Brain microvascular endothelial cell (primary cell): Measurements from ENCODE around the gene GALNTL6.

Experiments
- DNase-seq: peaks from one replicate; pipeline ENCODE4 v3.0.0-alpha.2; 2020
- H3K27ac ChIP-seq: fragments of 250-450 bp; sonication (Bioruptor Pico); 2 replicates; pipeline ENCODE4 v1.5.1; 2020; ENCODE audit warnings: mild to moderate bottlenecking, moderate library complexity
- H3K27me3 ChIP-seq: fragments of 250-450 bp; sonication (Bioruptor Pico); replicated peaks from 2 replicates; pipeline ENCODE4 v1.5.1; 2020; ENCODE audit warnings: mild to moderate bottlenecking
- H3K36me3 ChIP-seq: fragments of 250-450 bp; sonication (Bioruptor Pico); replicated peaks from 2 replicates; pipeline ENCODE4 v1.5.1; 2020; ENCODE audit warnings: mild to moderate bottlenecking
- H3K4me3 ChIP-seq: 2 replicates; pipeline ENCODE4 v1.5.1; 2011; ENCODE audit warnings: low read depth, mild to moderate bottlenecking, control low read depth, low read length, moderate library complexity
- in situ Hi-C: cut with HindIII; loops from 2 replicates; pipeline ENCODE4 v1.10.0; 2017; ENCODE audit warnings: low sequenced_read_pairs, low pct_ligation_motif_present
- TF ChIP-seq, protein P1 (sequence below): IDR thresholded peaks from 2 replicates; pipeline ENCODE4 v1.5.1; 2011; ENCODE audit warnings: low read depth, mild to moderate bottlenecking, moderate library complexity, low read length, control low read depth, inconsistent platforms; ENCODE audit errors: missing control alignments

Gene GALNTL6

DNA sequence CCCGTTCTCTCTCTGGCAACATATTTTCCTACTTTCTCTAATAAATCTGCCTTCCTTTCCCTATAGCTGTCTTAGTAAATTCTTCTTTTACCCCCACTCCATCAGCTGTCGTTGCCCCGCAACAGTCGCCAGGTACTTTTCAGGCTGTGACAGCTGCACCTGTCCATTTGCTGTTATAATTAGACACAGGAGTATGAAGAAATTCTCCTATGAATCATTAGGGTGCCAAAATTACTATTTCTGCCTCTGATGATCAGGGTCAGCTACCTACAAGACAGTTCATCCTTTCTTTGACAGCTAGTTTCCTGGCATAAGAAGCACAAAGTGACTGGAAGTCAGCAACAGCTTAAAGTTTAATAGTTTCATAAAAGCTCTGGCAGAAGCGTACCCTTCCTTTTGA lies 19.5 kb upstream of the GALNTL6 start:
- no peak for DNase-seq
- TF ChIP-seq, protein P1, sequence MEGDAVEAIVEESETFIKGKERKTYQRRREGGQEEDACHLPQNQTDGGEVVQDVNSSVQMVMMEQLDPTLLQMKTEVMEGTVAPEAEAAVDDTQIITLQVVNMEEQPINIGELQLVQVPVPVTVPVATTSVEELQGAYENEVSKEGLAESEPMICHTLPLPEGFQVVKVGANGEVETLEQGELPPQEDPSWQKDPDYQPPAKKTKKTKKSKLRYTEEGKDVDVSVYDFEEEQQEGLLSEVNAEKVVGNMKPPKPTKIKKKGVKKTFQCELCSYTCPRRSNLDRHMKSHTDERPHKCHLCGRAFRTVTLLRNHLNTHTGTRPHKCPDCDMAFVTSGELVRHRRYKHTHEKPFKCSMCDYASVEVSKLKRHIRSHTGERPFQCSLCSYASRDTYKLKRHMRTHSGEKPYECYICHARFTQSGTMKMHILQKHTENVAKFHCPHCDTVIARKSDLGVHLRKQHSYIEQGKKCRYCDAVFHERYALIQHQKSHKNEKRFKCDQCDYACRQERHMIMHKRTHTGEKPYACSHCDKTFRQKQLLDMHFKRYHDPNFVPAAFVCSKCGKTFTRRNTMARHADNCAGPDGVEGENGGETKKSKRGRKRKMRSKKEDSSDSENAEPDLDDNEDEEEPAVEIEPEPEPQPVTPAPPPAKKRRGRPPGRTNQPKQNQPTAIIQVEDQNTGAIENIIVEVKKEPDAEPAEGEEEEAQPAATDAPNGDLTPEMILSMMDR = no peak
- H3K36me3 ChIP-seq = no peaks in the 10 kb centered on the region
- in situ Hi-C loops = no loop called here
- no peaks in the 10 kb centered on the region for H3K27me3 ChIP-seq
- H3K27ac ChIP-seq = no peak overlapping the region
- no peak overlapping the region for H3K4me3 ChIP-seq

- Histone ChIP-seq H3K27me3 (no peaks in the 10 kb centered on the region), H3K36me3 (no peaks in the 10 kb centered on the region), H3K27ac (no peak overlapping the region), H3K4me3 (no peak overlapping the region)
- in situ Hi-C loops = no loop called here
- no peak for DNase-seq
- TF ChIP-seq, protein P1 = no peak
Measured at GRCh38 chr4:171794528-171794927, 18.7 kb upstream of the GALNTL6 start.

DNA sequence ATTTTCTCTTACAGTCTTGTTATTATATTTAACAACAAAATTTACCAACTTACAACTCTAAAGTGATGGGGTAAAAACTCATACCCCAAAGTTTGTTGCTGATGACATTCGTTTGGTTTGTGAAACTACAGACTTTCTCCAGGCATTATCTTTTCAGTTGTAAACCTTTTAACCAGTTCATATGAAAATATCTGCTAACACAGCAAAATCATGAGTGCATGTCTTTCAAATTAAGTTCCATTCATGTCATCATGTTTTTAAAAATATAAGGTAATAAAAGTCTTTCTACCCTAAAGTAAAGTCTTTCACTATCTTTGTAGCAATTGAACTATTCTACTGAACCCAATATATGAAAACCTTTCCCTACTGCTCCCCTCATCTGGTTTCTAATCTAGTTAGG lies 3.4 kb upstream of the GALNTL6 start:
- no peak for DNase-seq
- in situ Hi-C loops = no loop called here
- Histone ChIP-seq H3K27me3 (no peaks in the 10 kb centered on the region), H3K4me3 (no peak overlapping the region), H3K36me3 (no peaks in the 10 kb centered on the region), H3K27ac (no peak overlapping the region)
- TF ChIP-seq, protein P1 = no peak

DNA sequence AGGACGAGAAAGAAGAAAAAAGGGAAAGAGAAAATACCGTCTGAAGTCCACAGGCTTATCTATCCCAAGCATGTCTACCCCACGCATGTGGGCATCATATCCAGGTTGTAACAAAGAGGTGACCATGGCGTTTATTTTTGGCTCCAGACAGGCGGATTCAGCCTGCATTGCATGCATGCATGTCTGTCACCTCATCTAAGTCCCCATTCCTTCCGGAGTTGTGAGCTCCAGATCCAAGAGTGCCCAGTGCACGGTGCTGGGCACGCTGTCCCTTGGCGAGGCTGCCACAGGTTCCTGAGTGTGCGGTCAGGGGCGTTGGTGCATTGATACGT lies 905 bp upstream of the GALNTL6 start:
- no peak overlapping the region for H3K27ac ChIP-seq
- in situ Hi-C loops = no loop called here
- H3K4me3 ChIP-seq = peak overlapping the region; percentile 63
- no peaks in the 10 kb centered on the region for H3K36me3 ChIP-seq
- no peak for DNase-seq
- TF ChIP-seq, protein P1 = no peak
- no peaks in the 10 kb centered on the region for H3K27me3 ChIP-seq

DNA sequence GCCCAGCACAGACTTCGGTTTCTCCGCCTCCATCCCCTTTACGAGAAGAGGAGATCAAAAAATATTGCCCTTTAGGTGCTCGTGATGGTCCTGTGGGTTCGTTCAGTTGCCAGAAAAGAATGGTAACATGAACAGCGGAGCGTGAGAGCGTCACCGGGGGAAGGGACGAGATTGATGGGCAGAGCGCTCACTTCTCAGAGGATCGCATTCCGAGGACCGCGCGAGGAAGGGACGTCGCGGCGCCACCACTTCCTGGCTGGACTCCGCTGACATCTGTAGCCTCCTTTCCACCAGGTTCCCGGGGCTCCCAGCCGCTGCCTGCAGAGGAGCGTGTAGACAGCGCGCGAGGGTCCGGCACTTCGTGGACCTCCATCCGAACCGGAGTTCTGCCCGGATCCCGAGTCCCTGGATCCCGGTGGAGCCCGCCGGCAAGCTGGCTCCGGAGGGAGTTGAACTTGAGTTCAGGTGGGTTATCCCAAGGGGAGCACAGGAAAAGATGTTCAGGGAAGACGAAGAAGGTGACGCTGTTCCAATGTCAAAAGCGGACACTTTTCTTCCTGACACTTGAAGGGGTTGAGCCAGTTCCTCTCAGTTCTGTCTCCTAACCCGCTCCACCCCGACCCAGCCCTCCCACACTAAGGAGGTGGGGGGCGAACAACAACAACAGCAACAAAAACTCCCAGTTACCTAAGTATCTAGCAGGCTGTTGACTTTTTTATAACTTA lies 484 bp downstream of the GALNTL6 start:
- Histone ChIP-seq H3K27me3 (no peaks in the 10 kb centered on the region), H3K4me3 (peak overlapping the region; percentile 63), H3K27ac (no peak overlapping the region), H3K36me3 (no peaks in the 10 kb centered on the region)
- in situ Hi-C loops = no loop called here
- TF ChIP-seq, protein P1 = no peak
- DNase-seq = no peak

DNA sequence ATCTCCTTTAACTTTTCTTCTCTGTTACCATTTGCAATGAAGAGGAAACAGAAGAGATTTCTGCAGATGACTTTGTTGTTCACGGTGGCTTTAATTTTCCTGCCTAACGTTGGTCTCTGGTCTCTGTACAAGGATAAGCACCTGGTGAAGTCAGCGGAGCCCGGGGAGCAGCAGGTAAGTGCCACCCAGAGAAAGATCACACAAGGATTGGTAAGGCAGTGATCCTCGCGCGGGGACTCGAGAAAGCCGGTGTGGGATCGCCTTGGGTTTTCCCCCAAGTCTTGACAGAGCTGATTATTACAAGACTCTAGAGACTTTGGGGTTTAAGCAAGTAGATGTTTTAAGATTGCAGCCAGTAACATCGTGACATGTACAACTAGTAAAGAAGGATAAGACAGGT lies 1.3 kb downstream of the GALNTL6 start:
- H3K27ac ChIP-seq = no peak overlapping the region
- DNase-seq = no peak
- H3K27me3 ChIP-seq = no peaks in the 10 kb centered on the region
- TF ChIP-seq, protein P1 = no peak
- in situ Hi-C loops = no loop called here
- no peaks in the 10 kb centered on the region for H3K36me3 ChIP-seq
- no peak overlapping the region for H3K4me3 ChIP-seq
